Muscle layer of duodenum (tissue), 2 donors: ENCODE measurements around the gene NXPH1.

Source experiments
- H3K27ac ChIP-seq: one replicate; pipeline ENCODE4 v1.7.0; 2013; ENCODE audit warnings: mild to moderate bottlenecking, low read length
- H3K27me3 ChIP-seq: one replicate; pipeline ENCODE4 v1.7.0; 2013; ENCODE audit warnings: low read depth, mild to moderate bottlenecking, control low read depth, low read length
- H3K36me3 ChIP-seq, 2 donors: one replicate each; pipeline ENCODE4 v1.7.0; 2013; ENCODE audit warnings: low read length in 2 of 2, control low read depth in 1 of 2, mild to moderate bottlenecking in 1 of 2; ENCODE audit not compliant: insufficient read depth in 2 of 2, control insufficient read depth in 1 of 2
- H3K4me1 ChIP-seq, 2 donors: one replicate each; pipeline ENCODE4 v1.7.0; 2013; ENCODE audit warnings: low read length in 2 of 2, mild to moderate bottlenecking in 2 of 2, control low read depth in 1 of 2, moderate library complexity in 1 of 2; ENCODE audit not compliant: insufficient read depth in 2 of 2, control insufficient read depth in 1 of 2
- H3K4me3 ChIP-seq, 2 donors: one replicate each; pipeline ENCODE4 v1.7.0; 2013; ENCODE audit warnings: low read length in 2 of 2, low read depth in 1 of 2, mild to moderate bottlenecking in 1 of 2
- H3K9me3 ChIP-seq, 2 donors: one replicate each; pipeline ENCODE4 v1.7.0; 2013; ENCODE audit warnings: low read length in 2 of 2, control low read depth in 1 of 2, mild to moderate bottlenecking in 1 of 2; ENCODE audit not compliant: control insufficient read depth in 1 of 2
- donor health status: healthy.

NXPH1 gene

GRCh38 chr7:8433477-8434289 is at the start of gene NXPH1:
NXPH1 (plus strand) TSS chr7:8433609.
- H3K36me3 ChIP-seq, result no peaks in the 10 kb centered on the region
- H3K4me3 ChIP-seq, result peak within 1 kb of the TSS in 1 of 2 donors; percentile 40
- H3K27me3 ChIP-seq, result peaks cover 40% of the 10 kb centered on the region
- peaks cover 0 to 2% of the 10 kb centered on the region in 2 donors for H3K9me3 ChIP-seq
- no peak within 1 kb of the TSS for H3K27ac ChIP-seq
- H3K4me1 ChIP-seq, result peaks cover 0 to 23% of the 10 kb centered on the region in 2 donors

- no peak overlapping the region for H3K4me3 ChIP-seq
- H3K4me1 ChIP-seq, result no peaks in the 10 kb centered on the region
- no peaks in the 10 kb centered on the region for H3K36me3 ChIP-seq
- no peak overlapping the region for H3K27ac ChIP-seq
- no peaks in the 10 kb centered on the region for H3K27me3 ChIP-seq
- H3K9me3 ChIP-seq, result no peaks in the 10 kb centered on the region
These were observed 48.5 kb upstream of the NXPH1 start for GRCh38 chr7:8384901-8385300.

GRCh38 chr7:8386926-8387550 is 46.4 kb upstream of the NXPH1 start:
- Histone ChIP-seq H3K4me1 (no peaks in the 10 kb centered on the region), H3K27ac (no peak overlapping the region), H3K9me3 (no peaks in the 10 kb centered on the region), H3K36me3 (no peaks in the 10 kb centered on the region), H3K27me3 (no peaks in the 10 kb centered on the region), H3K4me3 (no peak overlapping the region)

GRCh38 chr7:8387551-8388256 is 45.7 kb upstream of the NXPH1 start:
- H3K4me1 ChIP-seq, result no peaks in the 10 kb centered on the region
- no peaks in the 10 kb centered on the region for H3K9me3 ChIP-seq
- H3K36me3 ChIP-seq, result no peaks in the 10 kb centered on the region
- H3K27me3 ChIP-seq, result no peaks in the 10 kb centered on the region
- no peak overlapping the region for H3K4me3 ChIP-seq
- H3K27ac ChIP-seq, result no peak overlapping the region

- Histone ChIP-seq H3K4me1 (no peaks in the 10 kb centered on the region), H3K36me3 (no peaks in the 10 kb centered on the region), H3K27me3 (no peaks in the 10 kb centered on the region), H3K27ac (no peak overlapping the region), H3K4me3 (no peak overlapping the region), H3K9me3 (no peaks in the 10 kb centered on the region)
These were observed 45.2 kb upstream of the NXPH1 start for GRCh38 chr7:8388257-8388625.

- H3K27ac ChIP-seq, result no peak overlapping the region
- no peak overlapping the region for H3K4me3 ChIP-seq
- H3K9me3 ChIP-seq, result no peaks in the 10 kb centered on the region
- H3K36me3 ChIP-seq, result no peaks in the 10 kb centered on the region
- H3K27me3 ChIP-seq, result no peaks in the 10 kb centered on the region
- no peaks in the 10 kb centered on the region for H3K4me1 ChIP-seq
These were observed 43.7 kb upstream of the NXPH1 start for GRCh38 chr7:8389593-8390261.

GRCh38 chr7:8390262-8390626 is 43.2 kb upstream of the NXPH1 start:
- H3K36me3 ChIP-seq, result no peaks in the 10 kb centered on the region
- H3K4me3 ChIP-seq, result no peak overlapping the region
- no peak overlapping the region for H3K27ac ChIP-seq
- H3K27me3 ChIP-seq, result no peaks in the 10 kb centered on the region
- no peaks in the 10 kb centered on the region for H3K4me1 ChIP-seq
- H3K9me3 ChIP-seq, result no peaks in the 10 kb centered on the region

- Histone ChIP-seq H3K4me1 (no peaks in the 10 kb centered on the region), H3K27ac (no peak overlapping the region), H3K9me3 (no peaks in the 10 kb centered on the region), H3K27me3 (no peaks in the 10 kb centered on the region), H3K36me3 (no peaks in the 10 kb centered on the region), H3K4me3 (no peak overlapping the region)
These were observed 41.9 kb upstream of the NXPH1 start for GRCh38 chr7:8391353-8392062.

- no peaks in the 10 kb centered on the region for H3K9me3 ChIP-seq
- no peak overlapping the region for H3K27ac ChIP-seq
- H3K4me3 ChIP-seq, result no peak overlapping the region
- no peaks in the 10 kb centered on the region for H3K27me3 ChIP-seq
- no peaks in the 10 kb centered on the region for H3K36me3 ChIP-seq
- H3K4me1 ChIP-seq, result no peaks in the 10 kb centered on the region
These were observed 37.1 kb upstream of the NXPH1 start for GRCh38 chr7:8396294-8396693.

GRCh38 chr7:8408871-8409270 is 24.5 kb upstream of the NXPH1 start:
- Histone ChIP-seq H3K4me3 (no peak overlapping the region), H3K4me1 (no peaks in the 10 kb centered on the region), H3K27me3 (no peaks in the 10 kb centered on the region), H3K27ac (no peak overlapping the region), H3K9me3 (no peaks in the 10 kb centered on the region), H3K36me3 (no peaks in the 10 kb centered on the region)

- Histone ChIP-seq H3K27ac (no peak overlapping the region), H3K36me3 (no peaks in the 10 kb centered on the region), H3K27me3 (no peaks in the 10 kb centered on the region), H3K4me1 (no peaks in the 10 kb centered on the region), H3K4me3 (no peak overlapping the region), H3K9me3 (no peaks in the 10 kb centered on the region)
These were observed 22.3 kb upstream of the NXPH1 start for GRCh38 chr7:8411103-8411502.
